WTC11 (cell line): Measurements from ENCODE around the gene PRKCB.

Experiments
- ATF3 ChIP-seq: sonication (generic); formaldehyde crosslinking; conservative IDR thresholded peaks from 2 replicates; pipeline ENCODE4 v1.8.1; 2022; ENCODE audit warnings: mild to moderate bottlenecking, missing genetic modification reagents
- ZNF263 ChIP-seq: sonication (generic); formaldehyde crosslinking; IDR thresholded peaks from 2 replicates; pipeline ENCODE4 v1.8.1; 2022; ENCODE audit warnings: low read depth, mild to moderate bottlenecking, moderate library complexity, missing genetic modification reagents
- TF ChIP-seq, protein P1 (sequence below): fragments of 200-600 bp; IDR thresholded peaks from 2 replicates; pipeline ENCODE4 v1.8.0; 2022; ENCODE audit warnings: antibody characterized with exemption

DNA sequence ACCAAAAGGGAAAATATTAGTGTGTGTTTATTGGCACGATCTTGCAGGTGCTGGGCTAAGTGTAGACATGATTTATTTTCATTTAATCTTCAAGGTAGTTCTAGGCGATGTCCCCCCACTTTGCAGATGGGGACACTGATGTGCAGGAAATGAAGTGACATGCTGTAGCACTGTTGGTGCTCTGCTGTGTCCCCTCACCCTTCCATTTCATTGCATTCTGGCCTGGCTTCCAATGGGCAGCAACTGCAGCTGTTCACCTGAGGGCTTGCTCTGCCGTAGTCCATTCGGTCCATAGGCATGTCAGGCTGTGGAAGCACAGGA lies 123.9 kb downstream of the PRKCB start:
- TF ChIP-seq ZNF263 (CRISPR knock-in tag) (no peak), ATF3 (CRISPR knock-in tag) (no peak)
- TF ChIP-seq, protein P1, sequence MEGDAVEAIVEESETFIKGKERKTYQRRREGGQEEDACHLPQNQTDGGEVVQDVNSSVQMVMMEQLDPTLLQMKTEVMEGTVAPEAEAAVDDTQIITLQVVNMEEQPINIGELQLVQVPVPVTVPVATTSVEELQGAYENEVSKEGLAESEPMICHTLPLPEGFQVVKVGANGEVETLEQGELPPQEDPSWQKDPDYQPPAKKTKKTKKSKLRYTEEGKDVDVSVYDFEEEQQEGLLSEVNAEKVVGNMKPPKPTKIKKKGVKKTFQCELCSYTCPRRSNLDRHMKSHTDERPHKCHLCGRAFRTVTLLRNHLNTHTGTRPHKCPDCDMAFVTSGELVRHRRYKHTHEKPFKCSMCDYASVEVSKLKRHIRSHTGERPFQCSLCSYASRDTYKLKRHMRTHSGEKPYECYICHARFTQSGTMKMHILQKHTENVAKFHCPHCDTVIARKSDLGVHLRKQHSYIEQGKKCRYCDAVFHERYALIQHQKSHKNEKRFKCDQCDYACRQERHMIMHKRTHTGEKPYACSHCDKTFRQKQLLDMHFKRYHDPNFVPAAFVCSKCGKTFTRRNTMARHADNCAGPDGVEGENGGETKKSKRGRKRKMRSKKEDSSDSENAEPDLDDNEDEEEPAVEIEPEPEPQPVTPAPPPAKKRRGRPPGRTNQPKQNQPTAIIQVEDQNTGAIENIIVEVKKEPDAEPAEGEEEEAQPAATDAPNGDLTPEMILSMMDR, result no peak
